HEK293T (cell line): ENCODE results near the gene WNT8B.
A peak's percentile ranks its signal among the peaks of the same experiment; 100 is the strongest.

Source experiments
- CTCF ChIA-PET: fragments of 350-600 bp; formaldehyde crosslinking; extraction: SDS; loops from one replicate; lab custom pipeline; 2021; ENCODE audit warnings: antibody characterized with exemption, inconsistent platforms; lab: Yijun Ruan, JAX
- POLR2A ChIA-PET: fragments of 350-600 bp; formaldehyde crosslinking; extraction: SDS; loops from one replicate; lab custom pipeline; 2020; ENCODE audit warnings: antibody characterized with exemption, inconsistent platforms; lab: Yijun Ruan, JAX
- DNase-seq: peaks from one replicate; pipeline ENCODE4 v3.0.0; 2012; ENCODE audit warnings: mixed read lengths; ENCODE audit errors: extremely low spot score
- ARNT ChIP-seq: fragments of 450-650 bp; IDR thresholded peaks from 2 replicates; pipeline ENCODE4 v1.6.1; 2017; ENCODE audit warnings: mild to moderate bottlenecking
- BHLHE40 ChIP-seq: fragments of 450-650 bp; IDR thresholded peaks from 2 replicates; pipeline ENCODE4 v1.6.1; 2016; ENCODE audit warnings: mild to moderate bottlenecking, moderate library complexity, borderline replicate concordance
- CTBP1 ChIP-seq: fragments of 450-650 bp; IDR thresholded peaks from 2 replicates; pipeline ENCODE4 v1.6.1; 2016; ENCODE audit warnings: borderline replicate concordance
- ELF4 ChIP-seq: fragments of 450-650 bp; IDR thresholded peaks from 2 replicates; pipeline ENCODE4 v1.6.1; 2017; ENCODE audit warnings: antibody characterized with exemption
- FOXA1 ChIP-seq: fragments of 450-650 bp; IDR thresholded peaks from 2 replicates; pipeline ENCODE4 v1.6.1; 2016; ENCODE audit warnings: mild to moderate bottlenecking
- FOXK2 ChIP-seq: fragments of 450-650 bp; IDR thresholded peaks from 2 replicates; pipeline ENCODE4 v1.6.1; 2016; ENCODE audit warnings: mild to moderate bottlenecking
- FOXM1 ChIP-seq: fragments of 450-650 bp; IDR thresholded peaks from 2 replicates; pipeline ENCODE4 v1.6.1; 2017; ENCODE audit warnings: mild to moderate bottlenecking, borderline replicate concordance
- HDGF ChIP-seq: fragments of 450-650 bp; IDR thresholded peaks from 2 replicates; pipeline ENCODE4 v1.6.1; 2017; ENCODE audit warnings: antibody characterized with exemption, borderline replicate concordance
- L3MBTL2 ChIP-seq: fragments of 450-650 bp; conservative IDR thresholded peaks from 2 replicates; pipeline ENCODE4 v1.6.1; 2016; ENCODE audit warnings: mild to moderate bottlenecking
- LEF1 ChIP-seq: fragments of 450-650 bp; IDR thresholded peaks from 2 replicates; pipeline ENCODE4 v1.6.1; 2017; ENCODE audit warnings: mild to moderate bottlenecking, borderline replicate concordance
- NFRKB ChIP-seq: fragments of 450-650 bp; IDR thresholded peaks from 2 replicates; pipeline ENCODE4 v1.6.1; 2016; ENCODE audit warnings: mild to moderate bottlenecking, moderate library complexity
- SP1 ChIP-seq: fragments of 450-650 bp; IDR thresholded peaks from 2 replicates; pipeline ENCODE4 v1.6.1; 2017
- SUZ12 ChIP-seq: fragments of 450-650 bp; IDR thresholded peaks from 2 replicates; pipeline ENCODE4 v1.6.1; 2016; ENCODE audit warnings: mild to moderate bottlenecking
- TARDBP ChIP-seq: fragments of 450-650 bp; IDR thresholded peaks from 2 replicates; pipeline ENCODE4 v1.6.1; 2016
- ZNF384 ChIP-seq: fragments of 450-650 bp; IDR thresholded peaks from 2 replicates; pipeline ENCODE4 v1.6.1; 2016
- TF ChIP-seq, protein P1 (sequence below): fragments of 450-650 bp; IDR thresholded peaks from 2 replicates; pipeline ENCODE4 v1.6.1; 2016

The WNT8B gene, protein sequence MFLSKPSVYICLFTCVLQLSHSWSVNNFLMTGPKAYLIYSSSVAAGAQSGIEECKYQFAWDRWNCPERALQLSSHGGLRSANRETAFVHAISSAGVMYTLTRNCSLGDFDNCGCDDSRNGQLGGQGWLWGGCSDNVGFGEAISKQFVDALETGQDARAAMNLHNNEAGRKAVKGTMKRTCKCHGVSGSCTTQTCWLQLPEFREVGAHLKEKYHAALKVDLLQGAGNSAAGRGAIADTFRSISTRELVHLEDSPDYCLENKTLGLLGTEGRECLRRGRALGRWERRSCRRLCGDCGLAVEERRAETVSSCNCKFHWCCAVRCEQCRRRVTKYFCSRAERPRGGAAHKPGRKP

GRCh38 chr10:100462709-100463108 is at the start of gene WNT8B:
WNT8B (plus strand) TSS chr10:100463009; CDS start chr10:100463169, 160 bp downstream.
- ChIA-PET CTCF (interaction anchor here (0.9 kb wide), 1 partner anchor 20 kb away, joined by 3 read pairs; no protein-coding TSS in a partner anchor), POLR2A (no interaction called here)
- TF ChIP-seq TARDBP (no peak), HDGF (no peak), ARNT (no peak), CTBP1 (no peak), FOXK2 (no peak), LEF1 (no peak), ELF4 (no peak), BHLHE40 (no peak), L3MBTL2 (no peak)
- TF ChIP-seq, protein P1, sequence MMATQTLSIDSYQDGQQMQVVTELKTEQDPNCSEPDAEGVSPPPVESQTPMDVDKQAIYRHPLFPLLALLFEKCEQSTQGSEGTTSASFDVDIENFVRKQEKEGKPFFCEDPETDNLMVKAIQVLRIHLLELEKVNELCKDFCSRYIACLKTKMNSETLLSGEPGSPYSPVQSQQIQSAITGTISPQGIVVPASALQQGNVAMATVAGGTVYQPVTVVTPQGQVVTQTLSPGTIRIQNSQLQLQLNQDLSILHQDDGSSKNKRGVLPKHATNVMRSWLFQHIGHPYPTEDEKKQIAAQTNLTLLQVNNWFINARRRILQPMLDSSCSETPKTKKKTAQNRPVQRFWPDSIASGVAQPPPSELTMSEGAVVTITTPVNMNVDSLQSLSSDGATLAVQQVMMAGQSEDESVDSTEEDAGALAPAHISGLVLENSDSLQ, result no peak

DNA sequence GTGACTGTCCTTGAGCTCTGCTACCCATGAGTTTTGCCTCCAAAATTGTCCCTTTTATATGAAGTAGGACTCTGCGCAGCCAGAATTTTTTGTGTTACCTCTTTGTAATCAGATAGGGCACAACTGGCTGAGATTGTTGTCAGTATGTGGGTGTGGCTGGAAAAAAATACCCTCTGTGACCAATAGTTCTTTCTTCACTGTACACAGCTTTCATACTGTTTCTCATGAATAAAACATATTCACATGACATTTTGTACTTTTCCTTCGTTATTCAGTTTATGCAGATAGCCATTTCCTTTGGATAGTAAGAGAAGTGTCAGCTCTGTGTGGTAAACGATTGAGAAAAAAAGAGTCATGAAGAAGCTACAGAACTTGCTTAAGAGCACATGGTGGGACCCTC is 49.6 kb upstream of the WNT8B start:
- no peak for TF ChIP-seq NFRKB
- no peak for TF ChIP-seq SUZ12
- no peak for TF ChIP-seq BHLHE40
- TF ChIP-seq FOXA1, result no peak
- TF ChIP-seq ARNT, result no peak
- no peak for TF ChIP-seq ZNF384
- no peak for TF ChIP-seq FOXM1
- TF ChIP-seq LEF1, result no peak
- no peak for TF ChIP-seq CTBP1
- TF ChIP-seq SP1, result no peak
- no peak for DNase-seq
- POLR2A ChIA-PET, result interaction anchor here (2.0 kb wide), 1 partner anchor 40 kb away, joined by 4 read pairs; no protein-coding TSS in a partner anchor
- CTCF ChIA-PET, result interaction anchor here (0.6 to 0.9 kb wide), 2 partner anchors 20 to 74 kb away, joined by 3 read pairs; no protein-coding TSS in a partner anchor

More at GRCh38 chr10:100462709-100463108, at the start of gene WNT8B:
- DNase-seq, result no peak

GRCh38 chr10:100419911-100420449 is 42.8 kb upstream of the WNT8B start:
- DNase-seq, result no peak
- CTCF ChIA-PET, result interaction anchor here (0.9 kb wide), 1 partner anchor 77 kb away, joined by 3 read pairs; no protein-coding TSS in a partner anchor
- TF ChIP-seq ELF4 (no peak), TARDBP (no peak), L3MBTL2 (no peak), SP1 (no peak), BHLHE40 (no peak), FOXM1 (no peak), ZNF384 (no peak), CTBP1 (no peak), ARNT (no peak), LEF1 (no peak), FOXA1 (no peak), FOXK2 (no peak), HDGF (no peak), NFRKB (no peak), SUZ12 (no peak)
- TF ChIP-seq, protein P1, result no peak
- POLR2A ChIA-PET, result interaction anchor here (1.2 kb wide), 1 partner anchor 46 kb away, joined by 3 read pairs; no protein-coding TSS in a partner anchor

DNA sequence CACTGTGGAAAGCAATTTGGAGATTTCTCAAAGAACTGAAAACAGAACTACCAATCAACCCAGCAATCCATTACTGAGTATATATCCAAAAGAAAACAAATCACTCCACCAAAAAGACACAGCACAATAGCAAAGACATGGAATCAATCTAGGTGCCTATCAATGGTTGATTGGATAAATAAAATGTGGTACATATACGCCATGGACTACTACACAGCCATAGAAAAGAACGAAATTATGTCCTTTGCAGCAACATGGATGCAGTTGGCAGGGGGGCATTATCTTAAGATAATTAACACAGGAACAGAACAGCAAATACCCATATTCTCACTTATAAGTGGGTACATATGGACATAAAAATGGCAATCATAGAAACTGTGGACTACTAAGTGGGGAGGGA is 35.4 kb upstream of the WNT8B start:
- DNase-seq, result no peak
- TF ChIP-seq ZNF384, result no peak
- TF ChIP-seq FOXK2, result no peak
- no peak for TF ChIP-seq SP1
- TF ChIP-seq ELF4, result no peak
- TF ChIP-seq FOXA1, result no peak
- TF ChIP-seq L3MBTL2, result no peak
- TF ChIP-seq CTBP1, result no peak
- no peak for TF ChIP-seq SUZ12
- TF ChIP-seq BHLHE40, result no peak
- no peak for TF ChIP-seq HDGF
- no peak for TF ChIP-seq TARDBP
- TF ChIP-seq, protein P1, result no peak
- TF ChIP-seq NFRKB, result no peak
- ChIA-PET POLR2A (no interaction called here), CTCF (no interaction called here)

DNA sequence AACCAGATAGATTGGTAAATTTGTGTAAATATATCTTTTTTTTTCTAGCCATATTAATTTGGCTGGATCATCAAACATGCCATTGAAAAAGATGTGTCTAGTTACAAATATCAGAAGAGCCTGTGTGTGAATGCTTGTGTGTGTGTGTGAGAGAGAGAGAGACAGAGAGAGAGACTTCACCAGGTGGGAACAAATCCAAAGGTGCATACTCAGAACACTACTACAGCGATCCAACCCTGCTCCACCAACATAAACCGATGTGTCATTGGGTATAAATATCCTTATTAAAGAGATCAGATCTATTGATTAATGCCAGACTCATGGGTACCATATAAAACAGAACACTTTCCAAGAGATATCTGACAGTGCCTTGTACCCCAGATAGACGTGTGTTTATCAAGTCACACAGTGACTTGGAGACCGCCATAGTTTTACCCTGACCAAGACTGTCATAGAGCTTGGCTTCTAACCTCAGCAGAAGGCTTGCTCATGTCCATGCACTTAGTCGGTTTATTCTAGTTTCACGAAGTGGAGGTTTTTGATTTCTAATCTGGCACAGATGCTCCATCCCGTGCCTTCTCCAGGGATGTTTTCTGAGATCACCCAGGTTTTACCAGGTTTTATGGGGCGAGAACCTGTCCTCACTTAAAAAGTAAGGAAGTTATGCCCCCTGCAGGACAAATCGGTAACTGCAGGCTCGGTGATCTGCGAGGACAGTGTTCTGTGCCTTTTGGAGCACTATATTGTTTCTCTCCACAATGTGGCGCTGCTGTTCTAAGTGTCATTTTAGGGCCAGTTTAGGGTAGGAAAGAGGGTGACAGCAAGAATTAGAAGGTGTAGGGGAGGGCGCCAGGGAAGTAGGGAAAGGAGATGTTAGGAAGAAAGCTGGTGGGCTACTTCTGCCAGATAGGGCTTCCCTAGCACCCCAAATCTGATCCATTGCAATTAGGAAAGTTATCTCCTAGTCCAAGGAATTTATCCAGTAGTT is 29.3 kb upstream of the WNT8B start:
- POLR2A ChIA-PET, result no interaction called here
- CTCF ChIA-PET, result interaction anchor here (0.6 to 3.3 kb wide), 16 partner anchors 21 to 445 kb away, joined by 3 to 20 read pairs (median 4); partner anchors contain the start of genes PKD2L1 and SCD
- TF ChIP-seq FOXA1 (no peak), SUZ12 (no peak), TARDBP (no peak), NFRKB (no peak), ZNF384 (no peak), CTBP1 (no peak), LEF1 (no peak), FOXM1 (no peak), SP1 (no peak)
- TF ChIP-seq, protein P1, result no peak; the same call in 1 of the 2 replicates
- peak; percentile 90 for DNase-seq
